Stomach (tissue), 4 donors: ENCODE data around the gene FAM8A1.

Source experiments
- POLR2A ChIP-seq, 4 donors: fragments of 450-650 bp; IDR thresholded peaks; one replicate each; pipeline ENCODE4 v1.6.1; 2016; ENCODE audit warnings: antibody characterized with exemption in 4 of 4, control low read depth in 2 of 4, mild to moderate bottlenecking in 1 of 4, moderate library complexity in 1 of 4
- POLR2AphosphoS5 ChIP-seq, 3 donors: sonication (generic); formaldehyde crosslinking; IDR thresholded peaks; one replicate each; pipeline ENCODE4 v1.6.1; 2016; ENCODE audit warnings: antibody characterized with exemption in 3 of 3
- TF ChIP-seq, protein P1 (sequence below), 7 experiments: fragments of 450-650 bp in 4 of 7; fragments of 200-600 bp in 3 of 7; sonication (generic) in 3 of 7; IDR thresholded peaks; one replicate each; pipeline ENCODE4 v1.5.1; 2016 to 2019; ENCODE audit warnings: antibody characterized with exemption in 7 of 7, control low read depth in 2 of 7, mild to moderate bottlenecking in 1 of 7

DNA sequence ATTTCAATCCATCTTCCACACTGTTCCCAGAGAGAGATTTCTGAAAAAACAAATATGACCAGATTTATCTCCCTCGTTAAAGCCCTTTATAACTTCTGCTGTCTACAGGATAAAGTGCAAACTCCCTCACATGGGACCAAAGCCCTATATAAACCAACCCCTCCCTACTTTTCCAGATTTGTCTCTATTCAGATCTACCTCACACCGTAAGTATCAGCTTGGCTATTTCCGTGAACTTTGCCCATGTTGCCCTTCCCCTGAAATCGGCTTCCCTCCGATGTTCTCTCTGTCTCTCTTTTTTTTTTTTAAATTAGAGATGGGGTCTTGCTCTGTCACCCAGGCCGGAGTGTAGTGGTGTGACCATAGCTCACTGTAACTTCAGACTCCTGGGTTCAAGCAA, 12.1 kb upstream of the FAM8A1 start:
- TF ChIP-seq, protein P1, sequence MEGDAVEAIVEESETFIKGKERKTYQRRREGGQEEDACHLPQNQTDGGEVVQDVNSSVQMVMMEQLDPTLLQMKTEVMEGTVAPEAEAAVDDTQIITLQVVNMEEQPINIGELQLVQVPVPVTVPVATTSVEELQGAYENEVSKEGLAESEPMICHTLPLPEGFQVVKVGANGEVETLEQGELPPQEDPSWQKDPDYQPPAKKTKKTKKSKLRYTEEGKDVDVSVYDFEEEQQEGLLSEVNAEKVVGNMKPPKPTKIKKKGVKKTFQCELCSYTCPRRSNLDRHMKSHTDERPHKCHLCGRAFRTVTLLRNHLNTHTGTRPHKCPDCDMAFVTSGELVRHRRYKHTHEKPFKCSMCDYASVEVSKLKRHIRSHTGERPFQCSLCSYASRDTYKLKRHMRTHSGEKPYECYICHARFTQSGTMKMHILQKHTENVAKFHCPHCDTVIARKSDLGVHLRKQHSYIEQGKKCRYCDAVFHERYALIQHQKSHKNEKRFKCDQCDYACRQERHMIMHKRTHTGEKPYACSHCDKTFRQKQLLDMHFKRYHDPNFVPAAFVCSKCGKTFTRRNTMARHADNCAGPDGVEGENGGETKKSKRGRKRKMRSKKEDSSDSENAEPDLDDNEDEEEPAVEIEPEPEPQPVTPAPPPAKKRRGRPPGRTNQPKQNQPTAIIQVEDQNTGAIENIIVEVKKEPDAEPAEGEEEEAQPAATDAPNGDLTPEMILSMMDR (IDR thresholded peaks at IDR 0.05) = no peak
- TF ChIP-seq POLR2AphosphoS5 (IDR thresholded peaks at IDR 0.05) = no peak
- no peak for TF ChIP-seq POLR2A (IDR thresholded peaks at IDR 0.05)
